ENCODE measurements around the gene ZFC3H1. TPM values are rescaled to one million over a fixed set of nuclear protein-coding genes. Genes with fewer than 3 reads are reported as not detected.
"Not testable (repeated sequence)": the region's sequence is repeated elsewhere in the genome, so short reads cannot be mapped to it uniquely, and the experiment has no call there.

ZFC3H1 gene
- polyA plus RNA-seq, 1 experiment = 55.5 TPM

DNA sequence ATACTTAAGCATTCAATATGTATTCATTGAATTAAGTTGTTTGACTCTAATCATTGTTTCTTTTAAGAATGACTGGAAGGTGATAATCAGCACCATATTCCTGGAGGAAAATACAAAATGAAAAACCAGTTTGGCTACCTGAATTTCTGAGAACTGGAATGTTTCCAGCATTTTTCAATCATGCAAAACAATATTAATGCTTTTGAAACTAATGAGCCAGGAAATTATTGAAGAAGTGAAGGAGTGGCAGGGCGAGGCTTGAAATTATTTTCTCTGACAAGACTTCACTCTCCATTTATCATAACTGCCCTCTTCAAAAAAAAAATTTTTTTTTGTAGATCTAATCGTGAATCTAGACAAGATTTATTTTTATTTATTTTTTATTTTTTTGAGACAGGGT lies 41.3 kb upstream of the ZFC3H1 start:
- Histone ChIP-seq H3K9me3 (ENCODE audit: control insufficient read depth, insufficient read depth, low read length) (no peaks in the 10 kb centered on the region), H3K4me3 (ENCODE audit: low read depth, low read length) (no peak overlapping the region), H3K27ac (ENCODE audit: low read depth, low read length) (no peak overlapping the region), H3K27me3 (ENCODE audit: control insufficient read depth, insufficient read depth, low read length) (no peaks in the 10 kb centered on the region)
- no peak for DNase-seq (ENCODE audit: low read depth, low spot score)
- POLR2A ChIA-PET = no interaction called here
- CTCF ChIA-PET = interaction anchor here (1.5 kb wide), 1 partner anchor 19 kb away, joined by 3 read pairs; the partner anchor contains the start of gene TMEM19
- TF ChIP-seq, protein P1, sequence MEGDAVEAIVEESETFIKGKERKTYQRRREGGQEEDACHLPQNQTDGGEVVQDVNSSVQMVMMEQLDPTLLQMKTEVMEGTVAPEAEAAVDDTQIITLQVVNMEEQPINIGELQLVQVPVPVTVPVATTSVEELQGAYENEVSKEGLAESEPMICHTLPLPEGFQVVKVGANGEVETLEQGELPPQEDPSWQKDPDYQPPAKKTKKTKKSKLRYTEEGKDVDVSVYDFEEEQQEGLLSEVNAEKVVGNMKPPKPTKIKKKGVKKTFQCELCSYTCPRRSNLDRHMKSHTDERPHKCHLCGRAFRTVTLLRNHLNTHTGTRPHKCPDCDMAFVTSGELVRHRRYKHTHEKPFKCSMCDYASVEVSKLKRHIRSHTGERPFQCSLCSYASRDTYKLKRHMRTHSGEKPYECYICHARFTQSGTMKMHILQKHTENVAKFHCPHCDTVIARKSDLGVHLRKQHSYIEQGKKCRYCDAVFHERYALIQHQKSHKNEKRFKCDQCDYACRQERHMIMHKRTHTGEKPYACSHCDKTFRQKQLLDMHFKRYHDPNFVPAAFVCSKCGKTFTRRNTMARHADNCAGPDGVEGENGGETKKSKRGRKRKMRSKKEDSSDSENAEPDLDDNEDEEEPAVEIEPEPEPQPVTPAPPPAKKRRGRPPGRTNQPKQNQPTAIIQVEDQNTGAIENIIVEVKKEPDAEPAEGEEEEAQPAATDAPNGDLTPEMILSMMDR (IDR thresholded peaks at IDR 0.05; ENCODE audit: low read depth, low read length) = no peak

DNA sequence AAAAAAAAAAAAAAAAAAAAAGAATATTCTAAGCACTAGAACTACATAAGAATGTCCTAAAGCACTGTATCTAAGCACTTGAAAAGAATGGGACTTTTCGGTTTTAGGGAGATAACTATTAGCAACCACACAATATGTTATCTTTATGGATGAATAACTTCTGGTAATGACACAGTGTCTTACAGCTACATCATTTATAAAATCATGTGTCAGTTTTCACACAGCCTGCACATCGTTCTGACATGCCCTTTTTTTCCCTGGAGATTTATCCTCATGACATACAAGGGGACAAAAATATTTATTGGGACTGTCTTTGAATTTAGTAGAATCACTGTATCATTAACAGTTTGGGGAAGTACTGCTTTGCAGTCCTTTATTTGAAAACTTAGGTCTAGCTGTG lies 39.6 kb upstream of the ZFC3H1 start:
- Histone ChIP-seq H3K27me3 (ENCODE audit: control insufficient read depth, insufficient read depth, low read length) (no peaks in the 10 kb centered on the region), H3K9me3 (ENCODE audit: control insufficient read depth, insufficient read depth, low read length) (no peaks in the 10 kb centered on the region), H3K4me3 (ENCODE audit: low read depth, low read length) (no peak overlapping the region), H3K27ac (ENCODE audit: low read depth, low read length) (no peak overlapping the region)
- ChIA-PET CTCF (interaction anchor here (0.7 to 1.9 kb wide), 3 partner anchors 28 to 215 kb away, joined by 4 to 8 read pairs (median 4); no protein-coding TSS in a partner anchor), POLR2A (no interaction called here)
- TF ChIP-seq, protein P1 (IDR thresholded peaks at IDR 0.05; ENCODE audit: low read depth, low read length) = no peak
- no peak for DNase-seq (ENCODE audit: low read depth, low spot score)

DNA sequence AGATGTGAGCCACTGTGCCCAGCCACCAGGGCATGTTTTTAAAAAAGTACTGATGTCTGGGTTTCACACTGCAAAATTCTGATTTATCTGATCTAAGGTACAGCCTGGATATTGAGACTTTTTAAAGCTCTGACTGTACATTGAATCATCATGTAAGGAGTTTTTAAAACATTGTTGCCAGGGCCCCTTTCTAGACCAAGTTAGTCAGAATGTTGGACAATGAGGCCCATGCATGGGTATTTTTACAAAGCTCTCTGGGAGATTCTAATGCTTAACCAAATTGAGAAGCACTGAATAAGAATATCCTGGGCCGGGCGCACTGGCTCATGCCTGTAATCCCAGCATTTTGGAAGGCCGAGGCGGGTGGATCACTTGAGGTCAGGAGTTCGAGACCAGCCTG lies 38.9 kb upstream of the ZFC3H1 start:
- no peak overlapping the region for H3K4me3 ChIP-seq (ENCODE audit: low read depth, low read length)
- TF ChIP-seq, protein P1 (IDR thresholded peaks at IDR 0.05; ENCODE audit: low read depth, low read length) = no peak
- H3K27ac ChIP-seq (ENCODE audit: low read depth, low read length) = no peak overlapping the region
- ChIA-PET CTCF (interaction anchor here (1.9 kb wide), 1 partner anchor 44 kb away, joined by 8 read pairs; no protein-coding TSS in a partner anchor), POLR2A (no interaction called here)
- no peaks in the 10 kb centered on the region for H3K9me3 ChIP-seq (ENCODE audit: control insufficient read depth, insufficient read depth, low read length)
- no peaks in the 10 kb centered on the region for H3K27me3 ChIP-seq (ENCODE audit: control insufficient read depth, insufficient read depth, low read length)
- DNase-seq (ENCODE audit: low read depth, low spot score) = no peak

DNA sequence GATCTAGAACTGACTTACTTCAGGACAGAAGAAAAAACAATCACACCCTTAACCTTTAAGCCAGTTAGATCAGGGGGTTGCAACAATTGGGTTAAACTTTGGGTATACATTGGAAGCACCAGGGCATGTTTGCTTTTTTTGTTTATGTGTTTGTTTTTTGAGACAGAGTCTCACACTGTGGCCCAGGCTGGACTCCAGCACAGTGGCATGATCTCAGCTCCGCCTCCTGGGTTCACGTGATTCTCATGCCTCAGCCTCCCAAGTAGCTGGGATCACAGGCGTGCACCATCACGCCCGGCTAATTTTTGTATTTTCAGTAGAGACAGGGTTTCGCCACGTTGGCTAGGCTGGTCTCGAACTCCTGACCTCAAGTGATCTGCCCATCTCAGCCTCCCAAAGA lies 38.5 kb upstream of the ZFC3H1 start:
- H3K27me3 ChIP-seq (ENCODE audit: control insufficient read depth, insufficient read depth, low read length); DNase-seq (ENCODE audit: low read depth, low spot score); H3K9me3 ChIP-seq (ENCODE audit: control insufficient read depth, insufficient read depth, low read length); CTCF ChIA-PET; H3K27ac ChIP-seq (ENCODE audit: low read depth, low read length); POLR2A ChIA-PET; H3K4me3 ChIP-seq (ENCODE audit: low read depth, low read length): not testable (repeated sequence)

GRCh38 chr12:71695782-71696181 lies 32.1 kb upstream of the ZFC3H1 start:
- DNase-seq (ENCODE audit: low read depth, low spot score) = no peak
- Histone ChIP-seq H3K27me3 (ENCODE audit: control insufficient read depth, insufficient read depth, low read length) (no peaks in the 10 kb centered on the region), H3K9me3 (ENCODE audit: control insufficient read depth, insufficient read depth, low read length) (no peaks in the 10 kb centered on the region), H3K4me3 (ENCODE audit: low read depth, low read length) (no peak overlapping the region), H3K27ac (ENCODE audit: low read depth, low read length) (no peak overlapping the region)
- TF ChIP-seq, protein P1 (IDR thresholded peaks at IDR 0.05; ENCODE audit: low read depth, low read length) = no peak
- CTCF ChIA-PET = interaction anchor here (1.8 kb wide), 1 partner anchor 51 kb away, joined by 4 read pairs; no protein-coding TSS in a partner anchor
- POLR2A ChIA-PET = no interaction called here

All from AG04450 (cell line).